Measurements from ENCODE around the gene RMRP.

The RMRP gene

DNA sequence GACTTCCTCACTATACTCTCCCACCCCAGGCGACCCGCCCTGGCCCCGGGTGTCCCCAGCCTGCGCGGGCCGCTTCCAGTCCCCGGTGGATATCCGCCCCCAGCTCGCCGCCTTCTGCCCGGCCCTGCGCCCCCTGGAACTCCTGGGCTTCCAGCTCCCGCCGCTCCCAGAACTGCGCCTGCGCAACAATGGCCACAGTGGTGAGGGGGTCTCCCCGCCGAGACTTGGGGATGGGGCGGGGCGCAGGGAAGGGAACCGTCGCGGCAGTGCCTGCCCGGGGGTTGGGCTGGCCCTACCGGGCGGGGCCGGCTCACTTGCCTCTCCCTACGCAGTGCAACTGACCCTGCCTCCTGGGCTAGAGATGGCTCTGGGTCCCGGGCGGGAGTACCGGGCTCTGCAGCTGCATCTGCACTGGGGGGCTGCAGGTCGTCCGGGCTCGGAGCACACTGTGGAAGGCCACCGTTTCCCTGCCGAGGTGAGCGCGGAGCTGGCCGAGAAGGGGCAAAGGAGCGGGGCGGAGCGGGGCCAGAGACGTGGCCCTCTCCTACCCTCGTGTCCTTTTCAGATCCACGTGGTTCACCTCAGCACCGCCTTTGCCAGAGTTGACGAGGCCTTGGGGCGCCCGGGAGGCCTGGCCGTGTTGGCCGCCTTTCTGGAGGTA lies 18.0 kb upstream of the RMRP start:
- TF ChIP-seq, protein P1, sequence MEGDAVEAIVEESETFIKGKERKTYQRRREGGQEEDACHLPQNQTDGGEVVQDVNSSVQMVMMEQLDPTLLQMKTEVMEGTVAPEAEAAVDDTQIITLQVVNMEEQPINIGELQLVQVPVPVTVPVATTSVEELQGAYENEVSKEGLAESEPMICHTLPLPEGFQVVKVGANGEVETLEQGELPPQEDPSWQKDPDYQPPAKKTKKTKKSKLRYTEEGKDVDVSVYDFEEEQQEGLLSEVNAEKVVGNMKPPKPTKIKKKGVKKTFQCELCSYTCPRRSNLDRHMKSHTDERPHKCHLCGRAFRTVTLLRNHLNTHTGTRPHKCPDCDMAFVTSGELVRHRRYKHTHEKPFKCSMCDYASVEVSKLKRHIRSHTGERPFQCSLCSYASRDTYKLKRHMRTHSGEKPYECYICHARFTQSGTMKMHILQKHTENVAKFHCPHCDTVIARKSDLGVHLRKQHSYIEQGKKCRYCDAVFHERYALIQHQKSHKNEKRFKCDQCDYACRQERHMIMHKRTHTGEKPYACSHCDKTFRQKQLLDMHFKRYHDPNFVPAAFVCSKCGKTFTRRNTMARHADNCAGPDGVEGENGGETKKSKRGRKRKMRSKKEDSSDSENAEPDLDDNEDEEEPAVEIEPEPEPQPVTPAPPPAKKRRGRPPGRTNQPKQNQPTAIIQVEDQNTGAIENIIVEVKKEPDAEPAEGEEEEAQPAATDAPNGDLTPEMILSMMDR (IDR thresholded peaks at IDR 0.05) = no peak

DNA sequence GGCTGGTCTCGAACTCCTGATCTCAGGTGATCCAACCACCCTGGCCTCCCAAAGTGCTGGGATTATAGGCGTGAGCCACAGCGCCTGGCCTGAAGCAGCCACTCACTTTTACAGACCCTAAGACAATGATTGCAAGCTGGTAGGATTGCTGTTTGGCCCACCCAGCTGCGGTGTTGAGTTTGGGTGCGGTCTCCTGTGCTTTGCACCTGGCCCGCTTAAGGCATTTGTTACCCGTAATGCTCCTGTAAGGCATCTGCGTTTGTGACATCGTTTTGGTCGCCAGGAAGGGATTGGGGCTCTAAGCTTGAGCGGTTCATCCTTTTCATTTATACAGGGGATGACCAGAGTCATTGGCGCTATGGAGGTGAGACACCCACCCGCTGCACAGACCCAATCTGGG lies 17.4 kb upstream of the RMRP start:
- peaks cover 4 to 13% of the 10 kb centered on the region in 2 experiments for H3K4me1 ChIP-seq (ENCODE audit: control insufficient read depth in 1 of 2, insufficient read depth in 1 of 2, low read depth in 1 of 2, low read length in 1 of 2)
- no peak overlapping the region for H3K4me3 ChIP-seq (ENCODE audit: low read depth in 1 of 2, low read length in 1 of 2)

More for the DNA sequence above, 18.0 kb upstream of the RMRP start:
- H3K9me3 ChIP-seq = no peaks in the 10 kb centered on the region
- peak overlapping the region in 1 of 2 experiments; percentile 40 for H3K4me3 ChIP-seq (ENCODE audit: low read depth in 1 of 2, low read length in 1 of 2)
- peaks cover 45% of the 10 kb centered on the region for H3K27me3 ChIP-seq
- peaks cover 4 to 13% of the 10 kb centered on the region in 2 experiments for H3K4me1 ChIP-seq (ENCODE audit: control insufficient read depth in 1 of 2, insufficient read depth in 1 of 2, low read depth in 1 of 2, low read length in 1 of 2)
- no peak overlapping the region for H3K27ac ChIP-seq
- no peaks in the 10 kb centered on the region for H3K36me3 ChIP-seq

DNA sequence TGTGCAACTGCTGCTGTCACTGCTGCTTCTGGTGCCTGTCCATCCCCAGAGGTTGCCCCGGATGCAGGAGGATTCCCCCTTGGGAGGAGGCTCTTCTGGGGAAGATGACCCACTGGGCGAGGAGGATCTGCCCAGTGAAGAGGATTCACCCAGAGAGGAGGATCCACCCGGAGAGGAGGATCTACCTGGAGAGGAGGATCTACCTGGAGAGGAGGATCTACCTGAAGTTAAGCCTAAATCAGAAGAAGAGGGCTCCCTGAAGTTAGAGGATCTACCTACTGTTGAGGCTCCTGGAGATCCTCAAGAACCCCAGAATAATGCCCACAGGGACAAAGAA lies 16.2 kb upstream of the RMRP start:
- TF ChIP-seq, protein P1 (IDR thresholded peaks at IDR 0.05) = no peak
- H3K4me1 ChIP-seq (ENCODE audit: control insufficient read depth in 1 of 2, insufficient read depth in 1 of 2, low read depth in 1 of 2, low read length in 1 of 2) = peaks cover 4 to 13% of the 10 kb centered on the region in 2 experiments
- no peaks in the 10 kb centered on the region for H3K36me3 ChIP-seq
- no peak overlapping the region for H3K27ac ChIP-seq
- peaks cover 45% of the 10 kb centered on the region for H3K27me3 ChIP-seq
- no peak overlapping the region for H3K4me3 ChIP-seq (ENCODE audit: low read depth in 1 of 2, low read length in 1 of 2)
- no peaks in the 10 kb centered on the region for H3K9me3 ChIP-seq

More for the DNA sequence above, 17.4 kb upstream of the RMRP start:
- Histone ChIP-seq H3K27ac (no peak overlapping the region), H3K27me3 (peaks cover 45% of the 10 kb centered on the region), H3K36me3 (no peaks in the 10 kb centered on the region), H3K9me3 (no peaks in the 10 kb centered on the region)
- TF ChIP-seq, protein P1 (IDR thresholded peaks at IDR 0.05) = no peak

DNA sequence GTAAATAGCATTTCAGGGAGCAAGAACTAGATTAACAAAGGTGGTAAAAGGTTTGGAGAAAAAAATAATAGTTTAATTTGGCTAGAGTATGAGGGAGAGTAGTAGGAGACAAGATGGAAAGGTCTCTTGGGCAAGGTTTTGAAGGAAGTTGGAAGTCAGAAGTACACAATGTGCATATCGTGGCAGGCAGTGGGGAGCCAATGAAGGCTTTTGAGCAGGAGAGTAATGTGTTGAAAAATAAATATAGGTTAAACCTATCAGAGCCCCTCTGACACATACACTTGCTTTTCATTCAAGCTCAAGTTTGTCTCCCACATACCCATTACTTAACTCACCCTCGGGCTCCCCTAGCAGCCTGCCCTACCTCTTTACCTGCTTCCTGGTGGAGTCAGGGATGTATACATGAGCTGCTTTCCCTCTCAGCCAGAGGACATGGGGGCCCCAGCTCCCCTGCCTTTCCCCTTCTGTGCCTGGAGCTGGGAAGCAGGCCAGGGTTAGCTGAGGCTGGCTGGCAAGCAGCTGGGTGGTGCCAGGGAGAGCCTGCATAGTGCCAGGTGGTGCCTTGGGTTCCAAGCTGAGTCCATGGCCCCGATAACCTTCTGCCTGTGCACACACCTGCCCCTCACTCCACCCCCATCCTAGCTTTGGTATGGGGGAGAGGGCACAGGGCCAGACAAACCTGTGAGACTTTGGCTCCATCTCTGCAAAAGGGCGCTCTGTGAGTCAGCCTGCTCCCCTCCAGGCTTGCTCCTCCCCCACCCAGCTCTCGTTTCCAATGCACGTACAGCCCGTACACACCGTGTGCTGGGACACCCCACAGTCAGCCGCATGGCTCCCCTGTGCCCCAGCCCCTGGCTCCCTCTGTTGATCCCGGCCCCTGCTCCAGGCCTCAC lies 15.6 kb upstream of the RMRP start, which contains the start of gene CA9:
Gene CA9 (plus strand): TSS at position 797 of the 893 bp plus-strand sequence. CDS start 32 bp downstream, at position 829.
- TF ChIP-seq, protein P1 (IDR thresholded peaks at IDR 0.05) = no peak
- H3K4me1 ChIP-seq (ENCODE audit: control insufficient read depth in 1 of 2, insufficient read depth in 1 of 2, low read depth in 1 of 2, low read length in 1 of 2) = peaks cover 4 to 13% of the 10 kb centered on the region in 2 experiments
- H3K9me3 ChIP-seq = no peaks in the 10 kb centered on the region
- no peaks in the 10 kb centered on the region for H3K36me3 ChIP-seq
- H3K4me3 ChIP-seq (ENCODE audit: low read depth in 1 of 2, low read length in 1 of 2) = no peak within 1 kb of the TSS
- no peak within 1 kb of the TSS for H3K27ac ChIP-seq
- peaks cover 45% of the 10 kb centered on the region for H3K27me3 ChIP-seq

DNA sequence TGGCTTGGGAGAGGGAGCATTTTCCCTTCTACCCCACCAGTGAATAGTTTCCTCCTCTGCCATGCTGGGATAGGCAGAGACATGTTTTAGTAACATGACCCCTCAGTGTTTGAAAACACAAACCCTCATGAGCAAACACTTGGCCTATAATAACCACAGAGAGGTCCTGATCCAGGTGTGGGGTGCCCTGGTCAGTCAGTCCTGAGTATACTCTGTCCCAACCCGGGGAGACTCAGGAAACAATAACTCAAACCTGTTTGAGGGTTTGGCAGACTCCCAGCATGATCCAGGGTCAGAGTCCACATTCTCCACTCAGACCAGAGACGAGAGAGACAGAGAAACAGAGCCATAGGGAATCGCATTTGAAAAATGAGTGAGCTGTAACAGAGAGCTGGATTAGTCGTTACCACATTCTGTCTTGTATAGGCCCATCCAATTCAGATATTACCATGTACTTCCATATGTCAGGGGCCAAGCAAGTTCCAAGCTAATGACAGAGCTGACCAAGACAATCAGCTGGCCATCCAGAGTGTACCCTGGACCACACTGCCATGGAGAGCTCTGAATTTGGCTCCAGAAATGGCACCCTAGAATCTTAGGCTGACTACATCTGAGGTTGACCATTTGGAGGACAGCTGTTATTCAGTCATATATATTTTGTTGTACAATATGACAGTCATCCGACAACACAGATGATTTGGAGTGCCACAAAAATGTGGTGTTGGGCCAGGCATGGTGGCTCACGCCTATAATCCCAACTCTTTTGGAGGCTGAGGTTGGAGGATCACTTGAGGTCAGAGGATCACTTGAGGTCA lies 11.7 kb upstream of the RMRP start:
- H3K27ac ChIP-seq = no peak overlapping the region

More for the DNA sequence above, 11.7 kb upstream of the RMRP start:
- peaks cover 17% of the 10 kb centered on the region for H3K27me3 ChIP-seq
- TF ChIP-seq, protein P1 (IDR thresholded peaks at IDR 0.05) = no peak
- no peaks in the 10 kb centered on the region for H3K9me3 ChIP-seq
- H3K4me1 ChIP-seq (ENCODE audit: control insufficient read depth in 1 of 2, insufficient read depth in 1 of 2, low read depth in 1 of 2, low read length in 1 of 2) = peaks cover 12 to 13% of the 10 kb centered on the region in 2 experiments
- H3K4me3 ChIP-seq (ENCODE audit: low read depth in 1 of 2, low read length in 1 of 2) = no peak overlapping the region
- no peaks in the 10 kb centered on the region for H3K36me3 ChIP-seq

Data from neutrophil (primary cell).